IMR-90 (cell line): ENCODE results near the gene TBX1. TPM values are rescaled to one million over a fixed set of nuclear protein-coding genes. Genes with fewer than 3 reads are reported as not detected.

Experiments
- ATAC-seq: fragments of 200-7000 bp; cut with Tn5 transposase; 2 replicates; pipeline ENCODE4 v1.9.1; 2020; ENCODE audit warnings: low read depth, mild to moderate bottlenecking, moderate library complexity
- BruUV-seq: library from RNA; stranded (reverse); fragments of 400-500 nt; replicated peaks from 2 replicates; lab custom pipeline; 2021; lab: Mats Ljungman, UMichigan
- CTCF ChIA-PET: fragments of 300-600 bp; formaldehyde crosslinking; extraction: SDS; loops from one replicate; lab custom pipeline; 2021; ENCODE audit warnings: antibody characterized with exemption; lab: Yijun Ruan, JAX
- POLR2A ChIA-PET: fragments of 300-600 bp; sonication (Branson Sonifier 250); formaldehyde crosslinking; loops from one replicate; lab custom pipeline; 2022; ENCODE audit warnings: antibody characterized with exemption; ENCODE audit not compliant: unreplicated experiment; lab: Charles Lee
- DNase-seq: peaks from one replicate; pipeline ENCODE4 v3.0.0; 2013
- H2AFZ ChIP-seq: replicated peaks from 2 replicates; pipeline ENCODE3; 2013; ENCODE audit warnings: low read length, mild to moderate bottlenecking; ENCODE audit not compliant: poor library complexity
- H2AK5ac ChIP-seq: 2 replicates; pipeline ENCODE4 v1.6.1; 2013; ENCODE audit warnings: low read depth, low read length, inconsistent platforms
- H2AK9ac ChIP-seq: replicated peaks from 2 replicates; pipeline ENCODE3; 2013; ENCODE audit warnings: mild to moderate bottlenecking, low read depth, low read length, moderate library complexity; ENCODE audit not compliant: poor library complexity
- H2BK120ac ChIP-seq: 2 replicates; pipeline ENCODE4 v1.6.1; 2013; ENCODE audit warnings: low read depth, low read length, inconsistent platforms
- H2BK15ac ChIP-seq: 3 replicates; pipeline ENCODE4 v1.6.1; 2013; ENCODE audit warnings: low read depth, low read length, inconsistent platforms
- H2BK20ac ChIP-seq: 2 replicates; pipeline ENCODE4 v1.6.1; 2013; ENCODE audit warnings: low read depth, mild to moderate bottlenecking, inconsistent platforms, low read length, moderate library complexity
- H2BK5ac ChIP-seq: 2 replicates; pipeline ENCODE4 v1.6.1; 2013; ENCODE audit warnings: mild to moderate bottlenecking, low read depth, low read length, inconsistent platforms; ENCODE audit not compliant: poor library complexity, severe bottlenecking
- H3K14ac ChIP-seq: replicated peaks from 2 replicates; pipeline ENCODE4 v1.6.1; 2013; ENCODE audit warnings: low read depth, low read length, inconsistent platforms
- H3K18ac ChIP-seq: 2 replicates; pipeline ENCODE4 v1.6.1; 2013; ENCODE audit warnings: low read depth, low read length, control low read depth
- H3K23ac ChIP-seq: 2 replicates; pipeline ENCODE4 v1.6.1; 2013; ENCODE audit warnings: low read depth, low read length, inconsistent platforms
- H3K27ac ChIP-seq: 2 replicates; pipeline ENCODE4 v1.5.1; 2013; ENCODE audit warnings: mild to moderate bottlenecking, control low read depth, low read length; ENCODE audit not compliant: insufficient read depth
- H3K27me3 ChIP-seq: 2 replicates; pipeline ENCODE4 v1.6.1; 2013; ENCODE audit warnings: low read length; ENCODE audit not compliant: control insufficient read depth, insufficient read depth
- H3K36me3 ChIP-seq: 2 replicates; pipeline ENCODE4 v1.6.1; 2013; ENCODE audit warnings: low read length, mixed read lengths; ENCODE audit not compliant: control insufficient read depth, insufficient read depth
- H3K4ac ChIP-seq: 2 replicates; pipeline ENCODE4 v1.6.1; 2013; ENCODE audit warnings: low read depth, low read length, inconsistent platforms
- H3K4me1 ChIP-seq: 2 replicates; pipeline ENCODE4 v1.6.1; 2013; ENCODE audit warnings: low read length, mixed read lengths; ENCODE audit not compliant: control insufficient read depth, insufficient read depth
- H3K4me2 ChIP-seq: 2 replicates; pipeline ENCODE4 v1.6.1; 2013; ENCODE audit warnings: low read depth, mild to moderate bottlenecking, control low read depth, low read length, moderate library complexity
- H3K4me3 ChIP-seq: 2 replicates; pipeline ENCODE4 v1.5.1; 2013; ENCODE audit warnings: low read depth, mild to moderate bottlenecking, control low read depth, low read length, moderate library complexity; ENCODE audit not compliant: insufficient read depth
- H3K56ac ChIP-seq: 2 replicates; pipeline ENCODE4 v1.6.1; 2013; ENCODE audit warnings: low read length, inconsistent platforms; ENCODE audit not compliant: insufficient read depth; ENCODE audit errors: extremely low read depth
- H3K79me1 ChIP-seq, 2 experiments: 2 replicates each; pipeline ENCODE4 v1.6.1; 2013; ENCODE audit warnings: low read length in 2 of 2, inconsistent platforms in 1 of 2, low read depth in 1 of 2
- H3K9ac ChIP-seq: 2 replicates; pipeline ENCODE4 v1.6.1; 2013; ENCODE audit warnings: low read depth, low read length, control low read depth
- H3K9me1 ChIP-seq: 2 replicates; pipeline ENCODE4 v1.6.1; 2013; ENCODE audit warnings: low read length, inconsistent platforms; ENCODE audit not compliant: insufficient read depth
- H3K9me3 ChIP-seq: 2 replicates; pipeline ENCODE4 v1.6.1; 2013; ENCODE audit warnings: low read length; ENCODE audit not compliant: control insufficient read depth, insufficient read depth
- H4K20me1 ChIP-seq: 2 replicates; pipeline ENCODE4 v1.6.1; 2013; ENCODE audit warnings: low read length, inconsistent platforms; ENCODE audit not compliant: insufficient read depth
- H4K5ac ChIP-seq: 2 replicates; pipeline ENCODE4 v1.6.1; 2013; ENCODE audit warnings: mild to moderate bottlenecking, low read depth, low read length, control low read depth
- H4K8ac ChIP-seq, 2 experiments: 2 replicates each; pipeline ENCODE4 v1.6.1; 2013; ENCODE audit warnings: low read depth in 2 of 2, low read length in 2 of 2, control low read depth in 1 of 2, inconsistent platforms in 1 of 2
- H4K91ac ChIP-seq: 2 replicates; pipeline ENCODE4 v1.6.1; 2013; ENCODE audit warnings: low read depth, low read length, inconsistent platforms; ENCODE audit not compliant: insufficient read depth
- RAD21 ChIP-seq: IDR thresholded peaks from 2 replicates; pipeline ENCODE4 v1.6.1; 2012; ENCODE audit warnings: low read length, improper control_type of control experiment
- WGBS, 2 experiments: methylation state at CpG; one replicate each; pipeline versions ENCODE4 v1.1.5 to v1.1.7; 2013; ENCODE audit warnings: missing lambda C conversion rate in 2 of 2; ENCODE audit not compliant: insufficient read length in 1 of 2; ENCODE audit errors: extremely low coverage in 2 of 2; 5-methylcytosine and 5-hydroxymethylcytosine counted together
- dilution Hi-C: fragments of 300-500 bp; cut with HindIII; formaldehyde crosslinking; loops from one replicate; pipeline ENCODE4 v1.14.3; 2018; ENCODE audit warnings: low sequenced_read_pairs; ENCODE audit not compliant: unreplicated experiment
- in situ Hi-C: fragments of 300-500 bp; cut with MboI; formaldehyde crosslinking; loops from 3 replicates; pipeline ENCODE4 v1.14.3; 2019; ENCODE audit warnings: low sequenced_read_pairs, inconsistent platforms, mixed read lengths
- intact Hi-C: fragments of 100-400 bp; cut with micrococcal nuclease; formaldehyde crosslinking; loops from 2 replicates; pipeline ENCODE4 v1.10.0; 2022
- polyA plus RNA-seq, 3 experiments: library from polyadenylated mRNA; depleted of rRNA; stranded (reverse); fragments of >200 nt; gene quantifications; 2 replicates each; pipeline ENCODE4 v1.2.3, GENCODE V29; 2012; ENCODE audit warnings: low replicate concordance in 1 of 3
- total RNA-seq: library from RNA; depleted of rRNA; stranded (reverse); fragments of >200 nt; gene quantifications from 2 replicates; pipeline ENCODE4 v1.2.3, GENCODE V29; 2012

TBX1 gene
- total and polyA plus RNA-seq, 2 of the 4 experiments (the other 2 are of a cell fraction), result 0.03 TPM; not detected in 1

DNA sequence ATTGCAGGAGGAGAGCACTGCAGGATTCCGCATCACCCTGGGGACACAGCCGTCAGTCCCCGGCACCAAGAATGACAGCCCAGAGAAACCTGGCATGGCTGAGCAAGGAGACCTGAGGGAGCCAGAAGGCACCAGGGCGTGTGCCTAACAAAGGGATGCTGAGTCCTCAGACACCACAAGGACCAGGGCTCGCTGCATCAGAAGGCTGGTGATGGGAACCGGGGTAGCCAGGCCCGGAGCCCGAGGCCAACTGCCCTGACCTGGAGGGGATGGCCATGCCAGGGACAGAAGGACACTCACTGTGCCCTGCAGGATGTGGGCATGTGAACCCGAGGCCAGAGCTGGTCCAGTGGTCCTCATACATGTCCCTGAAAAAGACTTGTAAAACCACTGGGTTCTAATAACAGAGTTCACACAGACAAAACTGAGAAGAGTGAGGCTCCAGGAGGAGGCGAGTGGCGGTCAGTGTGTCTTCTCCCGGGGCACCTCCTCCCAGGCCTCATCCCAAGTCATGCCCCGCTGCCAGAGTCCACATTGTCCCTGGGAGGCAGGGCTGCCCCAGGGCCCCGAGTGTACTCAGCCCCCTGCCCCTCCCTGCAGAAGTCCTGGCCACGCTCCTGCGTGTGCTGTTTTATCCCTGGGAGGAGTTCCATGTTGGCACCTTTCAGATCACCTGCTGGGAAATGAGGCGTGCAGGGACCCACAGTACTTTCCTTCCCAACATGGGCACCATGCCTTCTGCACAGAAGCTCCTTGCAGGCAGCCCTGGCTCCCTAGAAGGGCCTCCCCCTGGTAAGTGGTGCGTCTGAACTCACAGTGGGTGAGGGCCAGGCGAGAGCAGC is 42.5 kb downstream of the TBX1 start:
- H3K56ac ChIP-seq, result no peak overlapping the region
- H2BK20ac ChIP-seq, result no peak overlapping the region
- H4K20me1 ChIP-seq, result no peaks in the 10 kb centered on the region
- H3K4me3 ChIP-seq, result no peak overlapping the region
- no peaks in the 10 kb centered on the region for H3K27me3 ChIP-seq
- peaks cover 6% of the 10 kb centered on the region for H3K9me1 ChIP-seq
- WGBS, 2 experiments, result 87% methylated on average over 9 of the region's 19 CpGs; no CpG with 5 or more reads in 1 of the 2 experiments
- H3K4ac ChIP-seq, result no peak overlapping the region
- no peak for TF ChIP-seq RAD21
- ATAC-seq (no peak), DNase-seq (no peak)
- no TSS peak for BruUV-seq
- no peak overlapping the region for H2AK5ac ChIP-seq
- intact Hi-C loops, result no loop called here
- no peak overlapping the region for H4K8ac ChIP-seq
- ChIA-PET CTCF (no interaction called here), POLR2A (no interaction called here)
- H2BK15ac ChIP-seq, result no peak overlapping the region
- dilution Hi-C loops, result no loop called here
- H3K4me1 ChIP-seq, result peaks cover 14% of the 10 kb centered on the region
- no peaks in the 10 kb centered on the region for H3K9me3 ChIP-seq
- no peak overlapping the region for H4K5ac ChIP-seq
- no peak overlapping the region for H3K14ac ChIP-seq
- no peak overlapping the region for H2BK5ac ChIP-seq
- no peak overlapping the region for H3K27ac ChIP-seq
- H3K18ac ChIP-seq, result no peak overlapping the region
- in situ Hi-C loops, result no loop called here
- no peak overlapping the region for H3K4me2 ChIP-seq
- no peak overlapping the region for H2AK9ac ChIP-seq
- no peak overlapping the region for H4K91ac ChIP-seq
- H3K79me1 ChIP-seq, result no peaks in the 10 kb centered on the region
- no peak overlapping the region for H2BK120ac ChIP-seq
- no peak overlapping the region for H3K23ac ChIP-seq
- H3K36me3 ChIP-seq, result no peaks in the 10 kb centered on the region
- H3K9ac ChIP-seq, result no peak overlapping the region
- H2AFZ ChIP-seq, result no peak overlapping the region
